ENCODE measurements around the gene SUSD2. TPM values are rescaled to one million over a fixed set of nuclear protein-coding genes. Genes with fewer than 3 reads are reported as not detected.
"Not testable (repeated sequence)": the region's sequence is repeated elsewhere in the genome, so short reads cannot be mapped to it uniquely, and the experiment has no call there.

Gene SUSD2
- polyA plus RNA-seq, 4 donors = 6.1 to 82.9 (median 11.3) TPM

DNA sequence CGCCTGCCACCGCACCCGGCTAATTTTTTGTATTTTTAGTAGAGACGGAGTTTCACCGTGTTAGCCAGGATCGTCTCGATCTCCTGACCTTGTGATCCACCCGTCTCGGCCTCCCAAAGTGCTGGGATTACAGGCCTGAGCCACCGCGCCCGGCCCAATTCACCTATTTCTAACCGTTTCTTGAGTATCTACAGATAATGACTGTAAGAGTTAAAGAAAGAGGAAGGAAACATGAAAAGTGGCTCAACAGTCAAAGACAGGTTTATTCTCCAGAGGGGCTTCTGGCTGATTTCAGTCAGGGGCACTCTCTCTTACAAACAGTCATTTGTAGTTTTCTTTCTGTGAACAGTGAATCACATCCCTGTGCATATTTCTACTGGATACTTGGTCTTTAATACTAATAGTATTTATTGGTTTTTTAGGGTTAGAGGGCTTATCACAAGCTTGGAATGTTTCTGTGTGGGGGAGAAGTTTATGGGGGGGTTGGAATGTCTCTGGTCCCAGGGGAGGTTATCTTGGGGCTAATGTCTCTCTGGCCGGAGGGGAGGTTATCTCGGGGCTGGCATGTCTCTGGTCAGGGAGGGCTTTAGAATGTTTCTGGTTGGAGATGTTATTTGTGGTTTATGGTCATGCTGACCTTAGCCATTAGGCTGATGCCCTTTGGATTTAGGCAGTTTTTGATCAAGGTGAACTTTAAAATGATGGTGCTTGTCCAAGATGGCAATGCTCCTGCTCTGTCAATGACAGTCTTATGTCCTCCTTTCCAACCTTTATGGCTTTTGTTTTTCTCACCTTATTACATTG is 25.4 kb downstream of the SUSD2 start:
- 86 to 93% (median 88%) methylated on average over 14 to 15 of the region's 15 CpGs for WGBS, 3 donors
- not testable (repeated sequence) for DNase-seq; H3K9me3 ChIP-seq (ENCODE audit: control insufficient read depth in 2 of 2, insufficient read depth in 1 of 2, low read depth in 1 of 2, low read length in 1 of 2); H3K4me3 ChIP-seq (ENCODE audit: low read depth in 1 of 3, low read length in 3 of 3); H3K4me1 ChIP-seq (ENCODE audit: control insufficient read depth in 3 of 3, insufficient read depth in 2 of 3, low read depth in 1 of 3, low read length in 2 of 3); H3K27me3 ChIP-seq (ENCODE audit: control insufficient read depth in 3 of 3, insufficient read depth in 3 of 3, low read length in 3 of 3); FAIRE-seq; H3K36me3 ChIP-seq (ENCODE audit: control insufficient read depth in 3 of 3, insufficient read depth in 2 of 3, low read depth in 1 of 3, low read length in 3 of 3)
- H3K27ac ChIP-seq (ENCODE audit: low read depth in 1 of 3, low read length in 2 of 3) = peak overlapping the region in 1 of 3 donors; percentile 31

DNA sequence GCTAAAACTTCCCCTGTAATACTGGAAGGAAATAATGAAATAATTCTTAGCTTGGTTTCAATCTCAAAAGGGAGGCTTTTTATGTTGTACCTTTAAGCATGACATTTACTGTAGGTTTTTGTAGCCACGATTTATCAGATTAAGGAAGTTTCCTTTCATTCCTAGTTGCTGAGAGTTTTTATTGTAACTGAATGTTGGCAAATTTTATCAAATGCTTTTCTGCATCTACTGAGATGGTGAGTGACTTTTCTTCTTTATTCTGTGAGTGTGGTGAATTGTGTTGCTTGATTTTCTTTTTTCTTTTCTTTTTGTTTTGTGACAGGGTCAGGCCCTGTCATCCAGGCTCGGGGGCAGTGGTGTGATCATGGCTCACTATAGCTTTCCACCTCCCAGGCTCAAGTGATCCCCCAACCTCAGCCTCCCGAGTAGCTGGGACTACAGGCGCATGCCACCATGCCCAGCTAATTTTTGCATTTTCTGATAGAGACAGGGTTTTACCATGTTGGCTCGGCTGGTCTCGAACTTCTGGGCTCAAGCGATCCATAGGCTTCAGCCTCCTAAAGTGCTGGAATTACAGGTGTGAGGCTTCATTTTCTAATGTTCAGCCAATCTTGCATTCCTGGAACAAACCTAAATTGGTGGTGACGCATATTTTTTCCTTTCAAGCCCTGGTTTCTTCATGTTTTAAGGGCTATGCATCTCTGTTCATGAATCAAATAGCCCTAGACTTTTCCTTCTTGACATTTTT is 26.2 kb downstream of the SUSD2 start:
- peaks cover 0 to 3% of the 10 kb centered on the region in 2 donors for H3K9me3 ChIP-seq (ENCODE audit: control insufficient read depth in 2 of 2, insufficient read depth in 1 of 2, low read depth in 1 of 2, low read length in 1 of 2)
- no peaks in the 10 kb centered on the region for H3K36me3 ChIP-seq (ENCODE audit: control insufficient read depth in 3 of 3, insufficient read depth in 2 of 3, low read depth in 1 of 3, low read length in 3 of 3)
- H3K27ac ChIP-seq (ENCODE audit: low read depth in 1 of 3, low read length in 2 of 3) = peak overlapping the region in 2 of 3 donors; percentile 24 to 87
- H3K4me1 ChIP-seq (ENCODE audit: control insufficient read depth in 3 of 3, insufficient read depth in 2 of 3, low read depth in 1 of 3, low read length in 2 of 3) = peaks cover 0 to 3% (median 0%) of the 10 kb centered on the region in 3 donors
- no peak for FAIRE-seq
- no peak overlapping the region for H3K4me3 ChIP-seq (ENCODE audit: low read depth in 1 of 3, low read length in 3 of 3)
- 70 to 81% (median 78%) methylated on average over 8 of the region's 8 CpGs for WGBS, 3 donors
- H3K27me3 ChIP-seq (ENCODE audit: control insufficient read depth in 3 of 3, insufficient read depth in 3 of 3, low read length in 3 of 3) = no peaks in the 10 kb centered on the region
- DNase-seq = no peak

DNA sequence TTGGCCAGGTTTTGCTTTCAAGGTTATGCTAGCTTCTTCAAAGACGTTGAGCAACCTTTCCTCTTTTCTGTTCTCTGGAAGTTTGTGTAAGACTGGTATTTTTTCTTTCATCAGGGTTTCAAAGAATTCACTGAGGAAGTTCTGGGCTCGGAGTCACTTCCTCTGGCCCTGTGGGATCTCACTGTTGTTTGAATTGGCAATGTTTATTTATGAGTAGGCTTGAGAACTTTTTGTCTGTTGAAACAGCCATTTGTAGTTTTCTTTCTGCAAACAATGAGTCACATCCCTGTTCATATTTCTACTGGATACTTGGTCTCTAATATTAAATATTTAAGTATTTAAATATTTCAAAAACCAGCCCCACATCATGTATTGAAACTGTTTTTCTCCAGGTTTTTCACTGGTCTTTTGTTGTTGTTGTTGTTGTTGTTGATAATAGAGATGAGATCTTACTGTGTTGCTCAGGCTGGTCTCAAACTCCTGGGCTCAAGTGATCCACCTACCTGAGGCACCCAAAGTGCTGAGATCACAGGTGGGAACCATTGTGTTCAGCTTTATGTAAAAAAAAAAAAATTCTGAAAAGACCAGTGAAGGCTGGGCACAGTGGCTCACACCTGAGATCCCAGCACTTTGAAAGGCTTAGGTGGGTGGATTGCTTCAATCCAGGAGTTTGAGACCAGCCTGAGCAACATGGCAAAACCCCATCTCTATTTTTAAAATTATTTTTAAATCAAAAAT is 26.9 kb downstream of the SUSD2 start:
- H3K36me3 ChIP-seq (ENCODE audit: control insufficient read depth in 3 of 3, insufficient read depth in 2 of 3, low read depth in 1 of 3, low read length in 3 of 3) = no peaks in the 10 kb centered on the region
- DNase-seq = peak in 1 of 2 donors; percentile 27
- H3K27me3 ChIP-seq (ENCODE audit: control insufficient read depth in 3 of 3, insufficient read depth in 3 of 3, low read length in 3 of 3) = no peaks in the 10 kb centered on the region
- peaks cover 0 to 3% (median 0%) of the 10 kb centered on the region in 3 donors for H3K4me1 ChIP-seq (ENCODE audit: control insufficient read depth in 3 of 3, insufficient read depth in 2 of 3, low read depth in 1 of 3, low read length in 2 of 3)
- peaks cover 0 to 3% of the 10 kb centered on the region in 2 donors for H3K9me3 ChIP-seq (ENCODE audit: control insufficient read depth in 2 of 2, insufficient read depth in 1 of 2, low read depth in 1 of 2, low read length in 1 of 2)
- no peak for FAIRE-seq
- WGBS, 3 donors = 11 to 32% (median 26%) methylated on average over 2 of the region's 2 CpGs
- H3K4me3 ChIP-seq (ENCODE audit: low read depth in 1 of 3, low read length in 3 of 3) = no peak overlapping the region
- peak overlapping the region in 1 of 3 donors; percentile 90 for H3K27ac ChIP-seq (ENCODE audit: low read depth in 1 of 3, low read length in 2 of 3)

DNA sequence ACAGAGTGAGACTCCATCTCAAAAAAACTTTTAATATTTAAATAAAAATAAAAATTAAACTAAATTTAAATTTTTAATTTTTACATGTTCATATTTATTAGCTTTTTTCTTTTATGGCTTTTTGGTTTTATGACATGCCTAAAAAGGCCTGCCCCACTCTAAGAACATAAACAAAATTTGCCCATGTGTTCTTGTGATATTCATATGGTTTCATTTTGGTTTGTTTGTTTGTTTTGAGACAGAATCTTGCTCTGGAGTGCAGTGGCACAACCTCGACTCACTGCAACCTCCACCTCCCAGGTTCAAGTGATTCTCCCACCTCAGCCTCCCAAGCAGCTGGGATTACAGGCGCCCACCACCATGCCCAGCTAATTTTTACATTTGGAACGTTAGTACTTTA is 27.7 kb downstream of the SUSD2 start:
- Histone ChIP-seq H3K9me3 (ENCODE audit: control insufficient read depth in 2 of 2, insufficient read depth in 1 of 2, low read depth in 1 of 2, low read length in 1 of 2) (peaks cover 0 to 3% of the 10 kb centered on the region in 2 donors), H3K27ac (ENCODE audit: low read depth in 1 of 3, low read length in 2 of 3) (no peak overlapping the region), H3K27me3 (ENCODE audit: control insufficient read depth in 3 of 3, insufficient read depth in 3 of 3, low read length in 3 of 3) (no peaks in the 10 kb centered on the region), H3K4me1 (ENCODE audit: control insufficient read depth in 3 of 3, insufficient read depth in 2 of 3, low read depth in 1 of 3, low read length in 2 of 3) (peaks cover 0 to 3% (median 0%) of the 10 kb centered on the region in 3 donors), H3K36me3 (ENCODE audit: control insufficient read depth in 3 of 3, insufficient read depth in 2 of 3, low read depth in 1 of 3, low read length in 3 of 3) (no peaks in the 10 kb centered on the region), H3K4me3 (ENCODE audit: low read depth in 1 of 3, low read length in 3 of 3) (no peak overlapping the region)
- 72 to 81% (median 79%) methylated on average over 3 of the region's 3 CpGs for WGBS, 3 donors
- FAIRE-seq = no peak
- no peak for DNase-seq

DNA sequence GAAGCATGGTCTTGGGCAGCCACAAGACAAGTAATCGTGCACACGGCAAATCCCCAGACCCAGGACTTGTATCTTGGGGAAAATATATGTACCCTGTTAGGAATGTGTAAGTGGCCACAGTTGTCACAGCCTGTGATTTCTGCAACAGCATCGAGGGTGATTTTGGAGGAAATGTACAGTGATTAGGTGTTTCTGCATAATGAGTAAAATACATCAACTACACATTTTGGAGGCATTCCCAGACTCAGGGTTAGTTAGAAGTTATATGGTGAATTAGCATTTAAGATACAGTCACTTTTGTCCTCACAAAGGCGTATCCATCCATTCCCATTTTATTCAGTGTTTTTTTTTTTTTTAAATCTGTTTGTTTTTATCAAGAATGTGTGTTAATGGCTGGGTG is 28.4 kb downstream of the SUSD2 start:
- Histone ChIP-seq H3K4me3 (ENCODE audit: low read depth in 1 of 3, low read length in 3 of 3) (no peak overlapping the region), H3K27me3 (ENCODE audit: control insufficient read depth in 3 of 3, insufficient read depth in 3 of 3, low read length in 3 of 3) (no peaks in the 10 kb centered on the region), H3K4me1 (ENCODE audit: control insufficient read depth in 3 of 3, insufficient read depth in 2 of 3, low read depth in 1 of 3, low read length in 2 of 3) (peaks cover 0 to 3% (median 0%) of the 10 kb centered on the region in 3 donors), H3K9me3 (ENCODE audit: control insufficient read depth in 2 of 2, insufficient read depth in 1 of 2, low read depth in 1 of 2, low read length in 1 of 2) (peaks cover 0 to 3% of the 10 kb centered on the region in 2 donors), H3K36me3 (ENCODE audit: control insufficient read depth in 3 of 3, insufficient read depth in 2 of 3, low read depth in 1 of 3, low read length in 3 of 3) (no peaks in the 10 kb centered on the region), H3K27ac (ENCODE audit: low read depth in 1 of 3, low read length in 2 of 3) (no peak overlapping the region)
- DNase-seq = no peak
- no peak for FAIRE-seq
- 88 to 92% (median 89%) methylated on average over 4 of the region's 4 CpGs for WGBS, 3 donors

DNA sequence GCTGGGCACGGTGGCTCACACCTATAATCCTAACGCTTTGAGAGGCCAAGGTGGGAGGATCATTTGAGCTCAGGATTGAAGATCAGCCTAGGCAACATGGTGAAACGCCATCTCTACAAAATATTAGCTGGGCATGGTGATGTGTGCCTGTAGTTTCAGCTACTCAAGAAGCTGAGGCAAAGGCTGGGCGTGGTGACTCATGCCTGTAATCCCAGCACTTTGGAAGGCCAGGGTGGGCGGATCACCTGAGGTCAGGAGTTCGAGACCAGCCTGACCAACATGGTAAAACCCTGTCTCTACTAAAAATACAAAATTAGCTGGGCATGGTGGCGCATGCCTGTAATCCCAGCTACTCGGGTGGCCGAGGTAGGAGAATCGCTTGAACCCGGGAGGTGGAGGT is 29.1 kb downstream of the SUSD2 start:
- H3K4me1 ChIP-seq (ENCODE audit: control insufficient read depth in 3 of 3, insufficient read depth in 2 of 3, low read depth in 1 of 3, low read length in 2 of 3); H3K4me3 ChIP-seq (ENCODE audit: low read depth in 1 of 3, low read length in 3 of 3); H3K9me3 ChIP-seq (ENCODE audit: control insufficient read depth in 2 of 2, insufficient read depth in 1 of 2, low read depth in 1 of 2, low read length in 1 of 2); H3K27ac ChIP-seq (ENCODE audit: low read depth in 1 of 3, low read length in 2 of 3); DNase-seq; H3K27me3 ChIP-seq (ENCODE audit: control insufficient read depth in 3 of 3, insufficient read depth in 3 of 3, low read length in 3 of 3); H3K36me3 ChIP-seq (ENCODE audit: control insufficient read depth in 3 of 3, insufficient read depth in 2 of 3, low read depth in 1 of 3, low read length in 3 of 3); FAIRE-seq: not testable (repeated sequence)
- 83 to 93% (median 92%) methylated on average over 9 to 11 of the region's 11 CpGs for WGBS, 3 donors

DNA sequence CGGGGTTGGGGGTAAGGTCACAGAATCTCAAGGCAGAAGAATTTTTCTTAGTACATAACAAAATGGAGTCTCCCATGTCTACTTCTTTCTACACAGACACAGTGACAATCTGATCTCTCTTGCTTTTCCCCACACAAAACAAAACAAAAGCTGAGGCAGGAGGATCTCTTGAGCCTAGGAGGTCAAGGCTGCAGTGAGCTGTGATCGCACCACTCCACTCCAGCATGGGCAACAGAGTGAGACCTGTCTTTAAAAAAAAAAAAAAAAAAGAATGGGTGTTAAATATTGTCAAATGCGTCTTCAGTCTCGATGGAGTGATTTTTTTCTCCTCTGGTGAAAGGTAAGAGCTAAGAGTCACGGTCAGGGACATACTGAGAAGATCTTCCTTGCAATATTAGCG is 30.4 kb downstream of the SUSD2 start:
- FAIRE-seq; H3K9me3 ChIP-seq (ENCODE audit: control insufficient read depth in 2 of 2, insufficient read depth in 1 of 2, low read depth in 1 of 2, low read length in 1 of 2); H3K4me3 ChIP-seq (ENCODE audit: low read depth in 1 of 3, low read length in 3 of 3); H3K27me3 ChIP-seq (ENCODE audit: control insufficient read depth in 3 of 3, insufficient read depth in 3 of 3, low read length in 3 of 3); H3K27ac ChIP-seq (ENCODE audit: low read depth in 1 of 3, low read length in 2 of 3); H3K36me3 ChIP-seq (ENCODE audit: control insufficient read depth in 3 of 3, insufficient read depth in 2 of 3, low read depth in 1 of 3, low read length in 3 of 3); H3K4me1 ChIP-seq (ENCODE audit: control insufficient read depth in 3 of 3, insufficient read depth in 2 of 3, low read depth in 1 of 3, low read length in 2 of 3); DNase-seq: not testable (repeated sequence)
- whole genome bisulfite sequencing, 3 donors = 80 to 87% (median 84%) methylated on average over 5 of the region's 6 CpGs

DNA sequence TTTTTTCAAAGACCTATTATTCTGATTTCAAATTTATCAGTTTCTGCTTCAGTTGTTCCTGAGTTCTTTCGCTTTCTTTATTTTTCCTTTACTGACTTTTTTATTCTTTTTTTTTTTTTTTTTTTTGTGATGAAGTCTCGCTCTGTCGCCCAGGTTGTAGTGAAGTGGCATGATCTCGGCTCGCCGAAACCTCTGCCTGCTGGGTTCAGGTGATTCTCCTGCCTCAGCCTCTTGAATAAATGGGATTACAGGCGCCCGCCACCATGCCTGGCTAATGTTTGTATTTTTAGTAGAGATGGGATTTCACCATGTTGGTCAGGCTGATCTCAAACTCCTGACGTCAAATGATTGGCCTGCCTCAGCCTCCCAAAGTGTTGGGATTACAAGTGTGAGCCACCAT is 31.8 kb downstream of the SUSD2 start:
- DNase-seq; H3K27me3 ChIP-seq (ENCODE audit: control insufficient read depth in 3 of 3, insufficient read depth in 3 of 3, low read length in 3 of 3); FAIRE-seq; H3K9me3 ChIP-seq (ENCODE audit: control insufficient read depth in 2 of 2, insufficient read depth in 1 of 2, low read depth in 1 of 2, low read length in 1 of 2); H3K4me1 ChIP-seq (ENCODE audit: control insufficient read depth in 3 of 3, insufficient read depth in 2 of 3, low read depth in 1 of 3, low read length in 2 of 3); H3K27ac ChIP-seq (ENCODE audit: low read depth in 1 of 3, low read length in 2 of 3); H3K36me3 ChIP-seq (ENCODE audit: control insufficient read depth in 3 of 3, insufficient read depth in 2 of 3, low read depth in 1 of 3, low read length in 3 of 3); H3K4me3 ChIP-seq (ENCODE audit: low read depth in 1 of 3, low read length in 3 of 3): not testable (repeated sequence)
- 93 to 98% (median 94%) methylated on average over 9 of the region's 9 CpGs for WGBS, 3 donors

All from small intestine (tissue), 7 donors.